HepG2 (cell line): ENCODE measurements around the gene CCDC33.

Experiments
- HNRNPK ChIP-seq: fragments of 200-400 bp; formaldehyde crosslinking; IDR thresholded peaks from 2 replicates; pipeline ENCODE4 v1.6.1; 2018; ENCODE audit warnings: low read length, low read depth, moderate library complexity, mild to moderate bottlenecking; ENCODE audit not compliant: poor library complexity, severe bottlenecking
- NFYB ChIP-seq: sonication (generic); formaldehyde crosslinking; IDR thresholded peaks from 2 replicates; pipeline ENCODE4 v1.4.0; 2020; ENCODE audit warnings: missing genetic modification reagents
- ZNF556 ChIP-seq: sonication (generic); formaldehyde crosslinking; IDR thresholded peaks from 2 replicates; pipeline ENCODE4 v1.4.0; 2020; ENCODE audit warnings: mild to moderate bottlenecking, missing genetic modification reagents, borderline replicate concordance
- TF ChIP-seq, protein P1 (sequence below): sonication (generic); formaldehyde crosslinking; IDR thresholded peaks from 2 replicates; pipeline ENCODE4 v1.4.0; 2020; ENCODE audit warnings: missing genetic modification reagents, borderline replicate concordance
- TF ChIP-seq, protein P2 (sequence below): sonication (generic); formaldehyde crosslinking; IDR thresholded peaks from 2 replicates; pipeline ENCODE4 v1.8.0; 2023; ENCODE audit warnings: mild to moderate bottlenecking, missing genetic modification reagents
- TF ChIP-seq, protein P3 (sequence below): sonication (generic); formaldehyde crosslinking; IDR thresholded peaks from 2 replicates; pipeline ENCODE4 v1.5.0; 2020; ENCODE audit warnings: mild to moderate bottlenecking, missing genetic modification reagents, moderate library complexity

DNA sequence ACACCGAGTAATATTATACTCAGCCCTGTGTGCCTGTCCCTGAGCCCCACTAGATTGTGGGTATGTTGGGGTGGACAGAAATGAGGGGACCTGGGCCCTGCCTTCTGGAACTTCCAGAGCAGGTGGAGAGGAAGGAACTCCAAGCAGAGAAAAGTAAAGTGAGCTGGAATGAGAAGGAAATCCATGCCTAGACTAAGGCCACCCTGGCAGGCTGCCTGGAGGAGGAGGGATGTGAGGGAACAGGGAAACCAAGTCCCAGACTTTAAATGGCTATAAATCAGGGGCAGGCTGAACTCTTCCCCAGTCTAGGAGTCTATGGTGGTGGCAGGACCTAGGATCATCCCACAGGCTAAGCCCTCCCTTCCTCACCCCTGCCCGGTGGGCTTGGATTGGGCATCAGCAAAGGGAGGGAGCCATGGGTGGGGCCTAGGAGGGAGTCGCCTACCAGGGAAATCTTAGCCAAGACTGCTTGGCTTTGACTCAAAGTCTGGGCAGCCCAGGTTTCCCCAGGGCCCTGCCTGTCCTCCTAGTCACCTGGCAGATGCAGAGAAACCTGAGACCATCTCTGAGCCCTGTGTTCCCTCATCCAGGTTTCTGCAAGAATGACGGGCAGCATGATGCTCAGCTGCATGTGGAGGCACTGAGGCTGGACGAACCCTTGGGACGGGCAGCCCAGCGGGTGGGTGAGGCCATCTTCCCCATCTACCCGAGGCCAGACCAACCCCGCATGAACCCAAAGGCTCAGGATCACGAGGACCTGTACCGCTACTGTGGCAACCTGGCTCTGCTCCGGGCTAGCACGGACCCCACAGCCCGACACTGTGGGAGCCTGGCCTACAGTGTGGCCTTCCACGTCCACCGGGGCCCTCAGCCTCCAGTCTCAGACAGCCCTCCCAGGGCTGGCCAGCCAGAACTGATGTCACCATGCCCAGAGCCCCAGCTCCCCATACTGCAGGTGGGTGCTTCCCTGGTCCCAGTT is 17.9 kb upstream of the CCDC33 start:
- TF ChIP-seq, protein P1, sequence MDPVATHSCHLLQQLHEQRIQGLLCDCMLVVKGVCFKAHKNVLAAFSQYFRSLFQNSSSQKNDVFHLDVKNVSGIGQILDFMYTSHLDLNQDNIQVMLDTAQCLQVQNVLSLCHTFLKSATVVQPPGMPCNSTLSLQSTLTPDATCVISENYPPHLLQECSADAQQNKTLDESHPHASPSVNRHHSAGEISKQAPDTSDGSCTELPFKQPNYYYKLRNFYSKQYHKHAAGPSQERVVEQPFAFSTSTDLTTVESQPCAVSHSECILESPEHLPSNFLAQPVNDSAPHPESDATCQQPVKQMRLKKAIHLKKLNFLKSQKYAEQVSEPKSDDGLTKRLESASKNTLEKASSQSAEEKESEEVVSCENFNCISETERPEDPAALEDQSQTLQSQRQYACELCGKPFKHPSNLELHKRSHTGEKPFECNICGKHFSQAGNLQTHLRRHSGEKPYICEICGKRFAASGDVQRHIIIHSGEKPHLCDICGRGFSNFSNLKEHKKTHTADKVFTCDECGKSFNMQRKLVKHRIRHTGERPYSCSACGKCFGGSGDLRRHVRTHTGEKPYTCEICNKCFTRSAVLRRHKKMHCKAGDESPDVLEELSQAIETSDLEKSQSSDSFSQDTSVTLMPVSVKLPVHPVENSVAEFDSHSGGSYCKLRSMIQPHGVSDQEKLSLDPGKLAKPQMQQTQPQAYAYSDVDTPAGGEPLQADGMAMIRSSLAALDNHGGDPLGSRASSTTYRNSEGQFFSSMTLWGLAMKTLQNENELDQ = no peak
- TF ChIP-seq ZNF556 = no peak
- TF ChIP-seq, protein P2, sequence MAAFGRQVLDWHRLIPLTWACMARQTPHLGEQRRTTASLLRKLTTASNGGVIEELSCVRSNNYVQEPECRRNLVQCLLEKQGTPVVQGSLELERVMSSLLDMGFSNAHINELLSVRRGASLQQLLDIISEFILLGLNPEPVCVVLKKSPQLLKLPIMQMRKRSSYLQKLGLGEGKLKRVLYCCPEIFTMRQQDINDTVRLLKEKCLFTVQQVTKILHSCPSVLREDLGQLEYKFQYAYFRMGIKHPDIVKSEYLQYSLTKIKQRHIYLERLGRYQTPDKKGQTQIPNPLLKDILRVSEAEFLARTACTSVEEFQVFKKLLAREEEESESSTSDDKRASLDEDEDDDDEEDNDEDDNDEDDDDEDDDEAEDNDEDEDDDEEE (CRISPR knock-in tag) = no peak
- TF ChIP-seq HNRNPK = no peak
- TF ChIP-seq, protein P3, sequence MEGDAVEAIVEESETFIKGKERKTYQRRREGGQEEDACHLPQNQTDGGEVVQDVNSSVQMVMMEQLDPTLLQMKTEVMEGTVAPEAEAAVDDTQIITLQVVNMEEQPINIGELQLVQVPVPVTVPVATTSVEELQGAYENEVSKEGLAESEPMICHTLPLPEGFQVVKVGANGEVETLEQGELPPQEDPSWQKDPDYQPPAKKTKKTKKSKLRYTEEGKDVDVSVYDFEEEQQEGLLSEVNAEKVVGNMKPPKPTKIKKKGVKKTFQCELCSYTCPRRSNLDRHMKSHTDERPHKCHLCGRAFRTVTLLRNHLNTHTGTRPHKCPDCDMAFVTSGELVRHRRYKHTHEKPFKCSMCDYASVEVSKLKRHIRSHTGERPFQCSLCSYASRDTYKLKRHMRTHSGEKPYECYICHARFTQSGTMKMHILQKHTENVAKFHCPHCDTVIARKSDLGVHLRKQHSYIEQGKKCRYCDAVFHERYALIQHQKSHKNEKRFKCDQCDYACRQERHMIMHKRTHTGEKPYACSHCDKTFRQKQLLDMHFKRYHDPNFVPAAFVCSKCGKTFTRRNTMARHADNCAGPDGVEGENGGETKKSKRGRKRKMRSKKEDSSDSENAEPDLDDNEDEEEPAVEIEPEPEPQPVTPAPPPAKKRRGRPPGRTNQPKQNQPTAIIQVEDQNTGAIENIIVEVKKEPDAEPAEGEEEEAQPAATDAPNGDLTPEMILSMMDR = no peak
- TF ChIP-seq NFYB (CRISPR knock-in tag) = no peak
